Measurements from ENCODE around the gene LRRC49.
"Not testable (repeated sequence)": the region's sequence is repeated elsewhere in the genome, so short reads cannot be mapped to it uniquely, and the experiment has no call there.

LRRC49 gene

GRCh38 chr15:70932397-70932796 lies 39.8 kb downstream of the LRRC49 start:
- Histone ChIP-seq H3K4me3 (ENCODE audit: low read length) (no peak overlapping the region), H3K23ac (ENCODE audit: low read length) (no peak overlapping the region), H3K79me2 (ENCODE audit: control insufficient read depth, insufficient read depth, low read length) (no peaks in the 10 kb centered on the region), H3K9ac (ENCODE audit: low read length) (no peak overlapping the region), H3K4ac (ENCODE audit: low read depth, low read length) (no peak overlapping the region), H2AK5ac (ENCODE audit: low read length) (no peak overlapping the region), H4K5ac (ENCODE audit: low read length) (no peak overlapping the region), H3K79me1 (ENCODE audit: low read length) (no peaks in the 10 kb centered on the region), H3K27ac (ENCODE audit: low read depth, low read length) (no peak overlapping the region), H3K4me2 (ENCODE audit: low read length) (no peak overlapping the region), H2BK5ac (ENCODE audit: low read length) (no peak overlapping the region), H3K56ac (ENCODE audit: low read length) (no peak overlapping the region), H3K4me1 (ENCODE audit: control insufficient read depth, low read depth, low read length) (no peaks in the 10 kb centered on the region), H3K18ac (ENCODE audit: low read length) (no peak overlapping the region), H3K27me3 (ENCODE audit: insufficient read depth, low read length, poor library complexity) (no peaks in the 10 kb centered on the region), H4K8ac (ENCODE audit: low read depth, low read length) (no peak overlapping the region), H2BK15ac (replicated peaks; ENCODE audit: low read depth) (no peak overlapping the region), H2BK120ac (ENCODE audit: low read depth, low read length) (no peak overlapping the region), H3K36me3 (ENCODE audit: control insufficient read depth, insufficient read depth, low read length) (no peaks in the 10 kb centered on the region)
- DNase-seq: no peak
- WGBS (ENCODE audit: extremely low coverage, insufficient coverage, low lambda C conversion rate): no CpG with 5 or more reads among the region's 2 CpGs

- H3K4me1 ChIP-seq (ENCODE audit: control insufficient read depth, low read depth, low read length): no peaks in the 10 kb centered on the region
- no peaks in the 10 kb centered on the region for H3K36me3 ChIP-seq (ENCODE audit: control insufficient read depth, insufficient read depth, low read length)
- no CpG with 5 or more reads among the region's 3 CpGs for WGBS (ENCODE audit: extremely low coverage, insufficient coverage, low lambda C conversion rate)
- no peak overlapping the region for H2BK5ac ChIP-seq (ENCODE audit: low read length)
- H3K27ac ChIP-seq (ENCODE audit: low read depth, low read length): no peak overlapping the region
- no peak overlapping the region for H2AK5ac ChIP-seq (ENCODE audit: low read length)
- DNase-seq: no peak
- no peak overlapping the region for H3K4me2 ChIP-seq (ENCODE audit: low read length)
- H3K56ac ChIP-seq (ENCODE audit: low read length): no peak overlapping the region
- no peaks in the 10 kb centered on the region for H3K79me2 ChIP-seq (ENCODE audit: control insufficient read depth, insufficient read depth, low read length)
- no peak overlapping the region for H3K18ac ChIP-seq (ENCODE audit: low read length)
- H3K9ac ChIP-seq (ENCODE audit: low read length): no peak overlapping the region
- H3K79me1 ChIP-seq (ENCODE audit: low read length): no peaks in the 10 kb centered on the region
- no peak overlapping the region for H3K4ac ChIP-seq (ENCODE audit: low read depth, low read length)
- no peaks in the 10 kb centered on the region for H3K27me3 ChIP-seq (ENCODE audit: insufficient read depth, low read length, poor library complexity)
- H3K23ac ChIP-seq (ENCODE audit: low read length): no peak overlapping the region
- H4K8ac ChIP-seq (ENCODE audit: low read depth, low read length): no peak overlapping the region
- no peak overlapping the region for H3K4me3 ChIP-seq (ENCODE audit: low read length)
- no peak overlapping the region for H4K5ac ChIP-seq (ENCODE audit: low read length)
- H2BK15ac ChIP-seq (replicated peaks; ENCODE audit: low read depth): no peak overlapping the region
- no peak overlapping the region for H2BK120ac ChIP-seq (ENCODE audit: low read depth, low read length)
Observed at GRCh38 chr15:70933411-70933810, 40.8 kb downstream of the LRRC49 start.

- no CpG with 5 or more reads among the region's 3 CpGs for WGBS (ENCODE audit: extremely low coverage, insufficient coverage, low lambda C conversion rate)
- Histone ChIP-seq H4K5ac (ENCODE audit: low read length) (no peak overlapping the region), H3K79me2 (ENCODE audit: control insufficient read depth, insufficient read depth, low read length) (no peaks in the 10 kb centered on the region), H3K4me3 (ENCODE audit: low read length) (no peak overlapping the region), H2BK15ac (replicated peaks; ENCODE audit: low read depth) (no peak overlapping the region), H3K4me2 (ENCODE audit: low read length) (no peak overlapping the region), H3K56ac (ENCODE audit: low read length) (no peak overlapping the region), H2BK120ac (ENCODE audit: low read depth, low read length) (no peak overlapping the region), H3K27me3 (ENCODE audit: insufficient read depth, low read length, poor library complexity) (no peaks in the 10 kb centered on the region), H3K27ac (ENCODE audit: low read depth, low read length) (no peak overlapping the region), H3K9ac (ENCODE audit: low read length) (no peak overlapping the region), H3K23ac (ENCODE audit: low read length) (no peak overlapping the region), H4K8ac (ENCODE audit: low read depth, low read length) (no peak overlapping the region), H2AK5ac (ENCODE audit: low read length) (no peak overlapping the region), H3K36me3 (ENCODE audit: control insufficient read depth, insufficient read depth, low read length) (no peaks in the 10 kb centered on the region), H3K18ac (ENCODE audit: low read length) (no peak overlapping the region), H3K4me1 (ENCODE audit: control insufficient read depth, low read depth, low read length) (no peaks in the 10 kb centered on the region), H3K79me1 (ENCODE audit: low read length) (no peaks in the 10 kb centered on the region), H3K4ac (ENCODE audit: low read depth, low read length) (no peak overlapping the region), H2BK5ac (ENCODE audit: low read length) (no peak overlapping the region)
- no peak for DNase-seq
Observed at GRCh38 chr15:70935631-70936030, 43.0 kb downstream of the LRRC49 start.

- no peak overlapping the region for H4K5ac ChIP-seq (ENCODE audit: low read length)
Observed at GRCh38 chr15:70936326-70936725, 43.7 kb downstream of the LRRC49 start.

GRCh38 chr15:70943285-70943684 lies 50.7 kb downstream of the LRRC49 start:
- H3K56ac ChIP-seq (ENCODE audit: low read length); H4K8ac ChIP-seq (ENCODE audit: low read depth, low read length); H3K9ac ChIP-seq (ENCODE audit: low read length); H3K27ac ChIP-seq (ENCODE audit: low read depth, low read length); H3K4ac ChIP-seq (ENCODE audit: low read depth, low read length); H3K36me3 ChIP-seq (ENCODE audit: control insufficient read depth, insufficient read depth, low read length); H2BK120ac ChIP-seq (ENCODE audit: low read depth, low read length); H3K27me3 ChIP-seq (ENCODE audit: insufficient read depth, low read length, poor library complexity); H2BK5ac ChIP-seq (ENCODE audit: low read length); DNase-seq; H3K4me1 ChIP-seq (ENCODE audit: control insufficient read depth, low read depth, low read length); H2AK5ac ChIP-seq (ENCODE audit: low read length); H3K18ac ChIP-seq (ENCODE audit: low read length); H3K79me2 ChIP-seq (ENCODE audit: control insufficient read depth, insufficient read depth, low read length); H3K23ac ChIP-seq (ENCODE audit: low read length); H2BK15ac ChIP-seq (replicated peaks; ENCODE audit: low read depth); H4K5ac ChIP-seq (ENCODE audit: low read length); H3K4me3 ChIP-seq (ENCODE audit: low read length); H3K79me1 ChIP-seq (ENCODE audit: low read length); H3K4me2 ChIP-seq (ENCODE audit: low read length): not testable (repeated sequence)
- WGBS (ENCODE audit: extremely low coverage, insufficient coverage, low lambda C conversion rate): no CpG with 5 or more reads among the region's 2 CpGs

More at GRCh38 chr15:70936326-70936725, 43.7 kb downstream of the LRRC49 start:
- H3K36me3 ChIP-seq (ENCODE audit: control insufficient read depth, insufficient read depth, low read length): no peaks in the 10 kb centered on the region
- H3K27ac ChIP-seq (ENCODE audit: low read depth, low read length): no peak overlapping the region
- H2BK120ac ChIP-seq (ENCODE audit: low read depth, low read length): no peak overlapping the region
- DNase-seq: no peak
- no peak overlapping the region for H3K4ac ChIP-seq (ENCODE audit: low read depth, low read length)
- no peak overlapping the region for H2BK15ac ChIP-seq (replicated peaks; ENCODE audit: low read depth)
- H3K4me2 ChIP-seq (ENCODE audit: low read length): no peak overlapping the region
- H3K4me3 ChIP-seq (ENCODE audit: low read length): no peak overlapping the region
- H3K79me2 ChIP-seq (ENCODE audit: control insufficient read depth, insufficient read depth, low read length): no peaks in the 10 kb centered on the region
- WGBS (ENCODE audit: extremely low coverage, insufficient coverage, low lambda C conversion rate): no CpG with 5 or more reads among the region's 4 CpGs
- H3K56ac ChIP-seq (ENCODE audit: low read length): peak overlapping the region; percentile 19
- H4K8ac ChIP-seq (ENCODE audit: low read depth, low read length): no peak overlapping the region
- no peak overlapping the region for H3K23ac ChIP-seq (ENCODE audit: low read length)
- no peak overlapping the region for H2BK5ac ChIP-seq (ENCODE audit: low read length)
- no peaks in the 10 kb centered on the region for H3K27me3 ChIP-seq (ENCODE audit: insufficient read depth, low read length, poor library complexity)
- no peak overlapping the region for H2AK5ac ChIP-seq (ENCODE audit: low read length)
- H3K4me1 ChIP-seq (ENCODE audit: control insufficient read depth, low read depth, low read length): no peaks in the 10 kb centered on the region
- no peak overlapping the region for H3K9ac ChIP-seq (ENCODE audit: low read length)
- H3K18ac ChIP-seq (ENCODE audit: low read length): no peak overlapping the region
- no peaks in the 10 kb centered on the region for H3K79me1 ChIP-seq (ENCODE audit: low read length)

All from mesendoderm (in vitro differentiated cells).